ENCODE data around the gene FAM24A. TPM values are rescaled to one million over a fixed set of nuclear protein-coding genes. Genes with fewer than 3 reads are reported as not detected.
"Not testable (repeated sequence)": the region's sequence is repeated elsewhere in the genome, so short reads cannot be mapped to it uniquely, and the experiment has no call there.

FAM24A gene
- total and polyA plus RNA-seq, 9 donors, result not detected

DNA sequence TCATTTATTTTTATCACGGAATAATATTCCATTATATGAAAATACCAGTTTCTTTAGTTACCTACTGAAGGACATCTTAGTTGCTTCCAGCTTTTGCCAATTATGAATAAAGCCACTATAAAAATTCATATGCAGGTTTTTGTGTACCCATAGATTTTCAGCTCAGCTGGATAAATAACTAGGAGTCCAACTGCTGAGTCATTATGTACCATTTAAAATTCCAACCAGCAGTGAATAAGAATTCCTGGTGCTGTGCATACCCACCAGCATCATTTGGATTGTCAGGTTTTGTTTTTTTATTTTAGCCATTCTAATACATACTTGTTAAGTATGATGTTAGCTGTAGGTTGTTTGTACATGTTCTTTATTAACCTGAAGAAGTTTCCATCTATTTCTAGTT lies 45.5 kb upstream of the FAM24A start:
- Histone ChIP-seq H3K4me1 (ENCODE audit: insufficient read depth) (no peaks in the 10 kb centered on the region), H3K27me3 (no peaks in the 10 kb centered on the region), H3K27ac (no peak overlapping the region), H3K9me3 (no peaks in the 10 kb centered on the region), H3K36me3 (no peaks in the 10 kb centered on the region), H3K4me3 (no peak overlapping the region)
- DNase-seq, result no peak
- 96 to 98% (median 98%) methylated on average over 1 of the region's 1 CpG for WGBS, 3 donors
- TF ChIP-seq EP300 (IDR thresholded peaks at IDR 0.05) (no peak), POLR2A (IDR thresholded peaks at IDR 0.05) (no peak)
- TF ChIP-seq, protein P1, sequence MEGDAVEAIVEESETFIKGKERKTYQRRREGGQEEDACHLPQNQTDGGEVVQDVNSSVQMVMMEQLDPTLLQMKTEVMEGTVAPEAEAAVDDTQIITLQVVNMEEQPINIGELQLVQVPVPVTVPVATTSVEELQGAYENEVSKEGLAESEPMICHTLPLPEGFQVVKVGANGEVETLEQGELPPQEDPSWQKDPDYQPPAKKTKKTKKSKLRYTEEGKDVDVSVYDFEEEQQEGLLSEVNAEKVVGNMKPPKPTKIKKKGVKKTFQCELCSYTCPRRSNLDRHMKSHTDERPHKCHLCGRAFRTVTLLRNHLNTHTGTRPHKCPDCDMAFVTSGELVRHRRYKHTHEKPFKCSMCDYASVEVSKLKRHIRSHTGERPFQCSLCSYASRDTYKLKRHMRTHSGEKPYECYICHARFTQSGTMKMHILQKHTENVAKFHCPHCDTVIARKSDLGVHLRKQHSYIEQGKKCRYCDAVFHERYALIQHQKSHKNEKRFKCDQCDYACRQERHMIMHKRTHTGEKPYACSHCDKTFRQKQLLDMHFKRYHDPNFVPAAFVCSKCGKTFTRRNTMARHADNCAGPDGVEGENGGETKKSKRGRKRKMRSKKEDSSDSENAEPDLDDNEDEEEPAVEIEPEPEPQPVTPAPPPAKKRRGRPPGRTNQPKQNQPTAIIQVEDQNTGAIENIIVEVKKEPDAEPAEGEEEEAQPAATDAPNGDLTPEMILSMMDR (IDR thresholded peaks at IDR 0.05), result no peak
- intact Hi-C loops (cut with DNase I), result no loop called here

DNA sequence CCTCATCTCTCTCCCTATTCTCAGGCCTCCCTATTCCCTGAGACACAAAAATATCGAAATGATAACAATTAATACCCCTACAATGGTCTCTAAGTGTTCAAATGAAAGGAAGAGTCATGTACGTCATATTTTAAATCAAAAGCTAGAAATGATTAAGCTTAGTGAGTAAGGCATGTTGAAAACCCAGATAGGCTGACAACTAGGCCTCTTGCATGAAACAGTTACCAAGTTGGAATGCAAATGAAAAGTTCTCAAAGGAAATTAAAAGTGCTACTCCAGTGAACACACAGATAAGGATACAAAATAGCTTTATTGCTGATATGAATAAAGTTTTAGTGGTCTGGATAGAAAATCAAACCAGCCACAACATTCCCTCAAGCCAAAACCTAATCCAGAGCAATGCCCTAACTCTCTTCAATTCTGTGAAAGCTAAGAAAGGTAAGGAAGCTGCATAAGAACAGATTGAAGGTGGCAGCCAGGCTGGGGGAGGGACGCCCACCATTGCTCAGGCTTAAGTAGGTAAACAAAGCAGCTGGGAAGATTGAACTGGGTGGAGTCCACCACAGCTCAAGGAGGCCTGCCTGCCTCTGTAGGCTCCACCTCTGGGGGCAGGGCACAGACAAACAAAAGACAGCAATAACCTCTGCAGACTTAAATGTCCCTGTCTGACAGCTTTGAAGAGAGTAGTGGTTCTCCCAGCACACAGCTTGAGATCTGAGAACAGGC lies 43.5 kb upstream of the FAM24A start:
- 85 to 91% (median 88%) methylated on average over 3 of the region's 3 CpGs for WGBS, 3 donors
- H3K4me3 ChIP-seq; H3K9me3 ChIP-seq; H3K4me1 ChIP-seq (ENCODE audit: insufficient read depth); H3K36me3 ChIP-seq; DNase-seq; intact Hi-C loops (cut with DNase I); H3K27me3 ChIP-seq; H3K27ac ChIP-seq: not testable (repeated sequence)

DNA sequence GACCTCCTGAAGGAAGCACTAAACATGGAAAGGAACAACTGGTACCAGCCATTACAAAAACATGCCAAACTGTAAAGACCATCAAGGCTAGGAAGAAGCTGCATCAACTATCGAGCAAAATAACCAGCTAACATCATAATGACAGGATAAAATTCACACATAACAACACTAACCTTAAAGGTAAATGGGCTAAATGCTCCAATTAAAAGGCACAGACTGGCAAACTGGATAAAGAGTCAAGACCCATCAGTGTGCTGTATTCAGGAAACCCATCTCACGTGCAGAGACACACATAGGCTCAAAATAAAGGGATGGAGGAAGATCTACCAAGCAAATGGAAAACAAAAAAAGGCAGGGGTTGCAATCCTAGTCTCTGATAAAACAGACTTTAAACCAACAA lies 41.6 kb upstream of the FAM24A start:
- H3K9me3 ChIP-seq, H3K27ac ChIP-seq, H3K27me3 ChIP-seq: not testable (repeated sequence)

DNA sequence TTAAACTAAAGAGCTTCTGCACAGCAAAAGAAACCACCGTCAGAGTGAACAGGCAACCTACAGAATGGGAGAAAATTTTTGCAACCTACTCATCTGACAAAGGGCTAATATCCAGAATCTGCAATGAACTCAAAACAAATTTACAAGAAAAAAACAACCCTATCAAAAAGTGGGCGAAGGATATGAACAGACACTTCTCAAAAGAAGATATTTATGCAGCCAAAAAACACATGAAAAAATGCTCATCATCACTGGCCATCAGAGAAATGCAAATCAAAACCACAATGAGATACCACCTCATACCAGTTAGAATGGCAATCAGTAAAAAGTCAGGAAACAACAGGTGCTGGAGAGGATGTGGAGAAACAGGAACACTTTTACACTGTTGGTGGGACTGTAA lies 38.5 kb upstream of the FAM24A start:
- H3K4me3 ChIP-seq; intact Hi-C loops (cut with DNase I); H3K27ac ChIP-seq; H3K27me3 ChIP-seq; H3K9me3 ChIP-seq; DNase-seq; H3K4me1 ChIP-seq (ENCODE audit: insufficient read depth); H3K36me3 ChIP-seq: not testable (repeated sequence)
- 92 to 95% (median 95%) methylated on average over 1 to 2 of the region's 2 CpGs for WGBS, 3 donors

More for the DNA sequence above, 41.6 kb upstream of the FAM24A start:
- H3K4me3 ChIP-seq; intact Hi-C loops (cut with DNase I); H3K36me3 ChIP-seq; H3K4me1 ChIP-seq (ENCODE audit: insufficient read depth); DNase-seq: not testable (repeated sequence)
- 77 to 90% (median 86%) methylated on average over 1 to 2 of the region's 2 CpGs for WGBS, 3 donors

DNA sequence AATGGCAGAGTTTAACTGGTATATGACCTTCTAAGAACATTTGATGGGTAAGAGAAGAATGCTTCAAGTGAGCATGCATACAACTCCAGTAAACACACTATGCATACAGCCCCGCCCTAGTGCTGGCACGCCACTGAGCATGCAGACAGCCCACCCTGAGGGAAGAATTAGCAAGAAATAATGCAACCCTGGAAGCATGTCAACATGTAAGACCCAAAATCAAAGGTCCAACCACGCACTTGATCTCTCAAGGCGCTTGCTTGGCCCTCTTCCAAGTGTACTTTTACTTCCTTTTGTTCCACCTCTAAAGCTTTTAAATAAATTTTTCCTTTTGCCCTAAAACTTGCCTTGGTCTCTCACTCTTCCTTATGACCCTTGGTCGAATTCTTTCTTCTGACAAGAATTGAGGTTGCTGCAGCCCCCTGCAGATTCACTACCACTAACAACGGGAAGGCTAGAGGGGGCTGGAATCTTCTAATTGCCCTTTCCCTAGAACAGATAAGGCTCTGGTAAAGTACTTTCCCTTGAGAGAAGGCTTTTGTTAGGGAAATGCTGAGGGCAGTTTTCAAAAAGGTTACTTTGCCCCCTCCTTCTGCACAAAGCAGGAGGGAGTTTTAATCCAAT lies 34.5 kb upstream of the FAM24A start:
- H3K36me3 ChIP-seq, result no peaks in the 10 kb centered on the region
- H3K4me3 ChIP-seq, result no peak overlapping the region
- 42 to 47% (median 47%) methylated on average over 6 of the region's 6 CpGs for WGBS, 3 donors
- no peaks in the 10 kb centered on the region for H3K9me3 ChIP-seq
- DNase-seq, result no peak
- H3K4me1 ChIP-seq (ENCODE audit: insufficient read depth), result peaks cover 2% of the 10 kb centered on the region
- TF ChIP-seq POLR2A (IDR thresholded peaks at IDR 0.05) (no peak), EP300 (IDR thresholded peaks at IDR 0.05) (no peak)
- TF ChIP-seq, protein P1 (IDR thresholded peaks at IDR 0.05), result no peak
- H3K27me3 ChIP-seq, result no peaks in the 10 kb centered on the region
- no peak overlapping the region for H3K27ac ChIP-seq
- intact Hi-C loops (cut with DNase I), result no loop called here

DNA sequence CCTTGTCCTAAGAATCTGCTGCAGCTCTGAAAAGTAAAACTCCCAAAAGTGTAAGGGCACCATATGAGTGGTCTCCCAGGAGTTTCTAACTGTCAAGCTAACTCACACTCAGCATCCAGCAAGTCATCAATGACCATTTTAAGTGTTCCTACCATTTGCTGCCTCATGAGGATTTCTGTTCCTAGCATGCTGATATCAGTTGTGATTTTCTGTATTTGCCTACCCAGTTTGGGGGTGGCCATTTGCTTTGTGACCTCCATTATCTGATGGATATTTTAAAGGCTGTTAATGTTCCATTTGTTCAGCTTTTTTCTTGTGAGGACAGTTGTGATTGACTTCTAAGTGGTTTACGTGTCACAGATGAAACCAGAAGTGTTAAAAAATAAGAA lies 33.9 kb upstream of the FAM24A start:
- TF ChIP-seq EP300 (IDR thresholded peaks at IDR 0.05) (no peak), POLR2A (IDR thresholded peaks at IDR 0.05) (no peak)
- TF ChIP-seq, protein P1 (IDR thresholded peaks at IDR 0.05), result no peak
- Histone ChIP-seq H3K27me3 (no peaks in the 10 kb centered on the region), H3K27ac (no peak overlapping the region), H3K4me3 (no peak overlapping the region), H3K4me1 (ENCODE audit: insufficient read depth) (peaks cover 2% of the 10 kb centered on the region), H3K36me3 (no peaks in the 10 kb centered on the region), H3K9me3 (no peaks in the 10 kb centered on the region)
- intact Hi-C loops (cut with DNase I), result no loop called here
- no peak for DNase-seq
- WGBS, 3 donors, result 78 to 92% (median 88%) methylated on average over 1 of the region's 1 CpG
